Stimulated activated CD8-positive, alpha-beta memory T cell treated with anti-CD3 and anti-CD28 coated beads, Interleukin-4, amount 100 ng/mL, for 1 hour (primary cell): ENCODE measurements around the gene FJX1.
"Not testable (repeated sequence)": the region's sequence is repeated elsewhere in the genome, so short reads cannot be mapped to it uniquely, and the experiment has no call there.

Source experiments
- DNase-seq, 2 donors: peaks; one replicate each; pipeline ENCODE4 v3.0.0-alpha.2; 2020; ENCODE audit warnings: low read depth in 2 of 2, low spot score in 1 of 2

FJX1 gene

DNA sequence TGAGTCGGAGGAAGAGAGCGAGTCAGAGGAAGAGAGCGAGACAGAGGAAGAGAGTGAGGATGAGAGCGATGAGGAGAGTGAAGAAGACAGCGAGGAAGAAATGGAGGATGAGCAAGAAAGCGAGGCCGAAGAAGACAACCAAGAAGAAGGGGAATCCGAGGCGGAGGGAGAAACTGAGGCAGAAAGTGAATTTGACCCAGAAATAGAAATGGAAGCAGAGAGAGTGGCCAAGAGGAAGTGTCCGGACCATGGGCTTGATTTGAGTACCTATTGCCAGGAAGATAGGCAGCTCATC is 45.1 kb downstream of the FJX1 start:
- DNase-seq = no peak

DNA sequence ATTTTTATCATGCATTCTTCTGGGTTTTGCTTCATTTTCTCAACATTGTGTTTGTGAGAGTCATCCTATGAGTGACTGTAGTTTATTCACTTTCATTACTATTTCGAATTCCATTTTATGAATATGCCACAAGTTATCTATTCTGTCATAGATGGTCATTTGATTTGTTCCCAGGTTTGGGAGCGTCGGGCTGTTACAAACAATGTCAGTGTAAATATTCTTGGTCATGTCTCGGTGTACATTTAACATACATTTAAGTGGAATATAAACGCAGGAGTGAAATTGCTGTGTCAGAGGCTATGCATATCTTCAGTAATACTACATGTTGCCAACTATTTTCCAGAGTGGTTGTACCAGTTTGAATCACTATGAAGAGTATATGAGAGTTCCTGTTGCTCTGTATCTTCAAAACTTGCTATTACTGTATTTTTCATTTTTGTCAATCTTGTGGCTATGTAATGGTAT is 46.7 kb downstream of the FJX1 start:
- no peak for DNase-seq

DNA sequence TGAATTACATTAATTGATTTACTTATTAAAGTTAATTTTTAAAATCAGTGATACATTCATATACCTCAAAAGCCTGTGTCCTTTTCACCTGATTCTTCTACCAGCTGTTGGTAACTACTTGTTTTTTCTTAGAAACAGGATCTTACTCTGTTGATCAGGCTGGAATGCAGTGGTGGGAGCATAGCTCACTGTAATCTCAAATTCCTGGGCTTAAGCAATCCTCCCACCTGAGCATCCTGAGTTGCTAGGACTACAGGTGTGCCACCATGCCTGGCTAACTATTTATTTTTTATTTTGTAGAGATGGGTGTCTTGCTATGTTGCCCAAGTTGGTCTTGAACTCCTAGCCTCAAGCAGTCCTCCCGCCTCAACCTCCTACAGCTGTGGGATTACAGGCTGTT is 49.0 kb downstream of the FJX1 start:
- no peak for DNase-seq

DNA sequence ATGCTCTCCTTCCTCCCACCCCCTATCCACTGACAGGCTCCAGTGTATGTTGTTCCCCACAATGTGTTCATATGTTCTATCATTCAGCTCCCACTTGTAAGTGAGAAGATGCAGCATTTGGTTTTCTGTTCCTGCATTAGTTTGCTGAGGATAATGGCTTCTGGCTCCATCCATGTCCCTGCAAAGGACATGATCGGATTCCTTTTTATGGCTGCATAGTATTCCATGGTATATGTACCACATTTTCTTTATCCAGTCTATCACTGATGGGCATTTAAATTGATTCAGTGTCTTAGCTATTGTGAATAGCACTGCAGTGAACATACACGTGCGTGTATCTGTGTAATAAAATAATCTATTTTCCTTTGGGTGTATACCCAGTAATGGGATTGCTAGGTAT is 50.1 kb downstream of the FJX1 start:
- not testable (repeated sequence) for DNase-seq
